Measurements from ENCODE around the gene PDSS2.

- TF ChIP-seq CTCF (IDR thresholded peaks at IDR 0.05): no peak
- TF ChIP-seq POLR2AphosphoS5 (IDR thresholded peaks at IDR 0.05; ENCODE audit: insufficient read depth in 1 of 2, low read depth in 1 of 2): no peak
Observed at GRCh38 chr6:107293350-107293749, 166.0 kb downstream of the PDSS2 start.
